GM12878 (cell line): ENCODE measurements around the gene PKN3. TPM values are rescaled to one million over a fixed set of nuclear protein-coding genes. Genes with fewer than 3 reads are reported as not detected.

Experiments used
- ATAC-seq: fragments of 200-7000 bp; cut with Tn5 transposase; 3 replicates; pipeline ENCODE4 v1.9.1; 2020; ENCODE audit warnings: mild to moderate bottlenecking, moderate library complexity
- BruUV-seq: library from RNA; stranded (reverse); fragments of 400-500 nt; replicated peaks from 2 replicates; lab custom pipeline; 2021; lab: Mats Ljungman, UMichigan
- CTCF ChIA-PET: fragments of 300-600 bp; sonication (Branson Sonifier 250); formaldehyde crosslinking; extraction: SDS; loops from one replicate; lab custom pipeline; 2021; ENCODE audit warnings: inconsistent platforms; lab: Yijun Ruan, JAX
- POLR2A ChIA-PET: fragments of 350-600 bp; formaldehyde crosslinking; extraction: SDS; loops from one replicate; lab custom pipeline; 2021; ENCODE audit warnings: inconsistent platforms; lab: Charles Lee
- RAD21 ChIA-PET: fragments of 300-600 bp; sonication (Branson Sonifier 250); formaldehyde crosslinking; loops from one replicate; lab custom pipeline; 2023; ENCODE audit warnings: antibody characterized with exemption; ENCODE audit not compliant: unreplicated experiment; lab: Charles Lee
- SMC1A ChIA-PET: fragments of 300-600 bp; sonication (Branson Sonifier 250); formaldehyde crosslinking; loops from one replicate; lab custom pipeline; 2023; ENCODE audit not compliant: unreplicated experiment, uncharacterized antibody; lab: Charles Lee
- DNase-seq: peaks from one replicate; pipeline ENCODE4 v3.0.0-alpha.2; 2011; ENCODE audit warnings: low read depth, low spot score
- FAIRE-seq: peaks from 3 replicates; lab custom pipeline; 2011; peaks lifted over from hg19 to GRCh38; lab: Jason Lieb, UNC
- H2AFZ ChIP-seq: 2 replicates; pipeline ENCODE4 v1.6.0; 2011; ENCODE audit warnings: low read depth, low read length, control low read depth; ENCODE audit not compliant: control insufficient read depth
- H3K27ac ChIP-seq: 2 replicates; pipeline ENCODE4 v1.5.1; 2011; ENCODE audit warnings: control low read depth; ENCODE audit not compliant: control insufficient read depth, insufficient read depth
- H3K27me3 ChIP-seq, 2 experiments: replicated peaks in 1 of 2; 2 replicates each; pipeline versions ENCODE4 v1.6.0 to v1.6.1; 2011; ENCODE audit warnings: low read length in 1 of 2; ENCODE audit not compliant: control insufficient read depth in 2 of 2, insufficient read depth in 2 of 2
- H3K36me3 ChIP-seq, 2 experiments: 2 replicates each; pipeline ENCODE4 v1.5.1; 2011; ENCODE audit warnings: low read length in 1 of 2; ENCODE audit not compliant: control insufficient read depth in 2 of 2, insufficient read depth in 2 of 2
- H3K4me1 ChIP-seq: 2 replicates; pipeline ENCODE4 v1.6.1; 2011; ENCODE audit warnings: mild to moderate bottlenecking, low read length, moderate library complexity, mixed read lengths; ENCODE audit not compliant: control insufficient read depth, insufficient read depth
- H3K4me2 ChIP-seq: 2 replicates; pipeline ENCODE4 v1.6.0; 2011; ENCODE audit warnings: control low read depth; ENCODE audit not compliant: control insufficient read depth, insufficient read depth
- H3K4me3 ChIP-seq: fragments of 200-600 bp; sonication (generic); 2 replicates; pipeline ENCODE4 v1.5.1; 2016
- H3K79me2 ChIP-seq: 2 replicates; pipeline ENCODE4 v1.6.0; 2011; ENCODE audit warnings: low read length; ENCODE audit not compliant: control insufficient read depth, insufficient read depth
- H3K9ac ChIP-seq: 2 replicates; pipeline ENCODE4 v1.8.0; 2011; ENCODE audit warnings: low read length, control low read depth, mixed read lengths; ENCODE audit not compliant: control insufficient read depth, insufficient read depth
- H3K9me3 ChIP-seq: replicated peaks from 3 replicates; pipeline ENCODE4 v1.5.1; 2011; ENCODE audit warnings: mild to moderate bottlenecking, low read length; ENCODE audit not compliant: control insufficient read depth, insufficient read depth
- H4K20me1 ChIP-seq: 2 replicates; pipeline ENCODE4 v1.6.0; 2011; ENCODE audit not compliant: control insufficient read depth, insufficient read depth
- BCL3 ChIP-seq: IDR thresholded peaks from 2 replicates; pipeline ENCODE4 v1.6.1; 2011; ENCODE audit warnings: borderline replicate concordance, low read depth, mild to moderate bottlenecking, moderate library complexity, low read length; ENCODE audit not compliant: insufficient read depth, poor library complexity, severe bottlenecking
- FOS ChIP-seq: IDR thresholded peaks from 3 replicates; pipeline ENCODE4 v1.6.1; 2011; ENCODE audit warnings: borderline replicate concordance; ENCODE audit not compliant: insufficient read length; ENCODE audit errors: extremely low read depth
- NFYB ChIP-seq: IDR thresholded peaks from 2 replicates; pipeline ENCODE4 v1.6.1; 2011; ENCODE audit warnings: low read depth, mild to moderate bottlenecking, low read length, improper control_type of control experiment, moderate library complexity; ENCODE audit not compliant: insufficient read depth
- RAD21 ChIP-seq: IDR thresholded peaks from 2 replicates; pipeline ENCODE4 v1.6.1; 2011; ENCODE audit warnings: mild to moderate bottlenecking, low read depth, low read length, moderate library complexity; ENCODE audit not compliant: insufficient read depth
- SPI1 ChIP-seq: IDR thresholded peaks from 2 replicates; pipeline ENCODE4 v1.6.1; 2011; ENCODE audit warnings: low read depth, mild to moderate bottlenecking, low read length, moderate library complexity, borderline replicate concordance; ENCODE audit not compliant: insufficient read depth
- ZNF274 ChIP-seq: IDR thresholded peaks from one replicate; pipeline ENCODE4 v1.8.0; 2011; ENCODE audit not compliant: insufficient read length, insufficient read depth
- ZNF687 ChIP-seq: fragments of 450-650 bp; IDR thresholded peaks from 2 replicates; pipeline ENCODE4 v1.6.1; 2017; ENCODE audit warnings: mild to moderate bottlenecking, moderate library complexity
- WGBS: methylation state at CpG from one replicate; pipeline ENCODE4 v1.1.6; 2016; ENCODE audit warnings: low lambda C conversion rate; ENCODE audit not compliant: insufficient replicate concordance, insufficient coverage; ENCODE audit errors: missing lambda C conversion rate; 5-methylcytosine and 5-hydroxymethylcytosine counted together
- in situ Hi-C: fragments of 300-500 bp; cut with MboI; formaldehyde crosslinking; loops from 9 replicates; pipeline ENCODE4 v1.14.3; 2018; ENCODE audit warnings: mixed read lengths
- intact Hi-C: fragments of 100-400 bp; cut with micrococcal nuclease; formaldehyde crosslinking; loops from one replicate; pipeline ENCODE4 v1.14.2; 2022; ENCODE audit not compliant: unreplicated experiment
- polyA plus RNA-seq, 11 experiments: library from polyadenylated mRNA; depleted of rRNA in 4 of 11; unstranded in 6 of 11; stranded (reverse) in 5 of 11; fragments of >200 nt; fragmentation: Nextera tagmentation in 4 of 11; fragmentation: Illumina TruSeq in 1 of 11; extraction: Ambion mirVana in 4 of 11; extraction: Trizol in 1 of 11; gene quantifications; 1 replicate in 1 of 11; 2 replicates in 10 of 11; pipeline versions ENCODE4 v1.2.1 to v1.2.3, GENCODE V29; 2011 to 2016; ENCODE audit warnings: inconsistent platforms in 2 of 11, missing spikeins in 2 of 11, low read depth in 1 of 11
- total RNA-seq, 4 experiments: library from RNA; depleted of rRNA in 3 of 4; stranded (reverse); fragments of >200 nt in 3 of 4; fragmentation: Illumina TruSeq in 1 of 4; extraction: Trizol in 1 of 4; gene quantifications; 2 replicates each; pipeline versions ENCODE4 v1.2.1 to v1.2.3, GENCODE V29; 2013 to 2021

Gene PKN3
- total and polyA plus RNA-seq, 10 of the 15 experiments (the other 5 are each of a cell fraction or from before 2014, with no cell fraction given), result 0.35 to 11.0 (median 3.3) TPM

- Histone ChIP-seq H3K27ac (no peak overlapping the region), H2AFZ (no peak overlapping the region), H3K4me3 (no peak overlapping the region), H3K4me2 (no peak overlapping the region), H3K4me1 (no peaks in the 10 kb centered on the region; the same call in 1 of the 2 replicates), H3K36me3 (no peaks in the 10 kb centered on the region; a peak in 3 of 4 replicates), H3K79me2 (no peaks in the 10 kb centered on the region; the same call in 1 of the 2 replicates), H3K9ac (no peak overlapping the region), H3K27me3 (no peaks in the 10 kb centered on the region), H3K9me3 (no peaks in the 10 kb centered on the region), H4K20me1 (no peaks in the 10 kb centered on the region)
- 92% methylated on average over 13 of the region's 13 CpGs for WGBS
- ChIA-PET POLR2A (interaction anchor here (0.6 to 1.5 kb wide), 2 partner anchors 33 to 88 kb away, joined by 3 to 4 read pairs; no protein-coding TSS in a partner anchor), CTCF (interaction anchor here (0.7 to 2.6 kb wide), 5 partner anchors 8 to 196 kb away, joined by 3 to 10 read pairs (median 6); partner anchors contain the start of genes ENDOG, PKN3 and ZDHHC12), RAD21 (interaction anchor here (2.7 kb wide), 1 partner anchor 86 kb away, joined by 8 read pairs; the partner anchor contains the start of gene ENDOG), SMC1A (interaction anchor here (0.9 kb wide), 1 partner anchor 38 kb away, joined by 3 read pairs; no protein-coding TSS in a partner anchor)
- FAIRE-seq (no peak), DNase-seq (no peak), ATAC-seq (no peak)
- TF ChIP-seq NFYB, result no peak
- intact Hi-C loops (no loop called here), in situ Hi-C loops (no loop called here)
- no TSS peak for BruUV-seq
Observed at GRCh38 chr9:128732576-128732975, 30.3 kb downstream of the PKN3 start.

GRCh38 chr9:128733256-128733655 is 31.0 kb downstream of the PKN3 start:
- ChIA-PET POLR2A (interaction anchor here (1.5 kb wide), 1 partner anchor 33 kb away, joined by 4 read pairs; no protein-coding TSS in a partner anchor), RAD21 (interaction anchor here (0.7 to 2.7 kb wide), 2 partner anchors 33 to 85 kb away, joined by 3 to 8 read pairs; partner anchors contain the start of gene ENDOG), CTCF (interaction anchor here (0.7 to 2.6 kb wide), 6 partner anchors 9 to 195 kb away, joined by 3 to 10 read pairs (median 4); partner anchors contain the start of genes ENDOG, PKN3, SPOUT1 and ZDHHC12), SMC1A (interaction anchor here (0.9 kb wide), 1 partner anchor 37 kb away, joined by 3 read pairs; no protein-coding TSS in a partner anchor)
- intact Hi-C loops (no loop called here), in situ Hi-C loops (no loop called here)
- BruUV-seq, result no TSS peak
- no peak for FAIRE-seq
- Histone ChIP-seq H3K27ac (no peak overlapping the region), H3K4me1 (no peaks in the 10 kb centered on the region; the same call in 1 of the 2 replicates), H3K9ac (no peak overlapping the region), H4K20me1 (no peaks in the 10 kb centered on the region), H3K27me3 (no peaks in the 10 kb centered on the region), H3K36me3 (no peaks in the 10 kb centered on the region; a peak in 3 of 4 replicates), H3K9me3 (no peaks in the 10 kb centered on the region), H3K79me2 (no peaks in the 10 kb centered on the region), H3K4me2 (no peak overlapping the region), H3K4me3 (no peak overlapping the region), H2AFZ (no peak overlapping the region)
- peak; percentile 64 for ATAC-seq
- 52% methylated on average over 9 of the region's 9 CpGs for WGBS
- no peak for DNase-seq
- TF ChIP-seq BCL3 (no peak), ZNF687 (no peak), FOS (no peak), ZNF274 (no peak), SPI1 (no peak), RAD21 (0 out of 2 replicates have a peak, but pooled peaks have one; percentile 7)
